K562 (cell line): ENCODE results near the gene MDC1. TPM values are rescaled to one million over a fixed set of nuclear protein-coding genes. Genes with fewer than 3 reads are reported as not detected.

Experiments used
- ATAC-seq: fragments of 200-7000 bp; cut with Tn5 transposase; 3 replicates; pipeline ENCODE4 v1.9.1; 2020; ENCODE audit warnings: moderate library complexity
- BruUV-seq: library from RNA; stranded (reverse); fragments of 400-500 nt; replicated peaks from 2 replicates; lab custom pipeline; 2021; lab: Mats Ljungman, UMichigan
- CTCF ChIA-PET: fragments of 300-600 bp; formaldehyde crosslinking; extraction: SDS; loops from one replicate; lab custom pipeline; 2021; ENCODE audit warnings: low intra/inter-chr PET ratio; lab: Yijun Ruan, JAX
- POLR2A ChIA-PET: fragments of 300-600, 350-650 bp; sonication (Branson Sonifier 250); formaldehyde crosslinking; extraction: SDS; loops from one replicate; lab custom pipeline; 2021; ENCODE audit warnings: antibody characterized with exemption, inconsistent platforms; lab: Yijun Ruan, JAX
- DNase-seq, 4 experiments: peaks; one replicate each; pipeline versions ENCODE4 v3.0.0 to v3.0.0-alpha.2; 2011 to 2018; ENCODE audit warnings: low spot score in 3 of 4, mixed read lengths in 3 of 4; ENCODE audit errors: extremely low read depth in 1 of 4
- FAIRE-seq: peaks from 2 replicates; lab custom pipeline; 2011; peaks lifted over from hg19 to GRCh38; lab: Jason Lieb, UNC
- H2AFZ ChIP-seq: 2 replicates; pipeline ENCODE4 v1.6.0; 2011; ENCODE audit warnings: low read depth, low read length, control low read depth, inconsistent platforms
- H3K27ac ChIP-seq: fragments of 200-600 bp; 3 replicates; pipeline ENCODE4 v1.8.0; 2011; ENCODE audit warnings: low read depth, mild to moderate bottlenecking, control low read depth, inconsistent platforms, low read length, moderate library complexity, mixed read lengths; ENCODE audit errors: extremely low read depth
- H3K27me3 ChIP-seq, 2 experiments: fragments of 300-600 bp in 1 of 2; 2 replicates in 1 of 2; 3 replicates in 1 of 2; pipeline versions ENCODE4 v1.6.0 to v1.8.0; 2011; ENCODE audit warnings: inconsistent platforms in 2 of 2, low read length in 2 of 2, mild to moderate bottlenecking in 1 of 2, mixed read lengths in 1 of 2, moderate library complexity in 1 of 2; ENCODE audit not compliant: control insufficient read depth in 2 of 2, insufficient read depth in 2 of 2
- H3K36me3 ChIP-seq: fragments of 300-600 bp; 3 replicates; pipeline ENCODE4 v1.8.0; 2011; ENCODE audit warnings: mild to moderate bottlenecking, low read length, inconsistent platforms; ENCODE audit not compliant: control insufficient read depth, insufficient read depth
- H3K4me1 ChIP-seq, 2 experiments: fragments of 200-600 bp in 1 of 2; replicated peaks in 1 of 2; 2 replicates in 1 of 2; 3 replicates in 1 of 2; pipeline versions ENCODE4 v1.5.1 to v1.8.0; 2011; ENCODE audit warnings: inconsistent platforms in 2 of 2, low read length in 2 of 2, mild to moderate bottlenecking in 1 of 2, mixed read lengths in 1 of 2, moderate library complexity in 1 of 2; ENCODE audit not compliant: control insufficient read depth in 2 of 2, insufficient read depth in 2 of 2
- H3K4me2 ChIP-seq: 2 replicates; pipeline ENCODE4 v1.6.1; 2011; ENCODE audit warnings: low read length, control low read depth, inconsistent platforms, mixed read lengths; ENCODE audit not compliant: insufficient read depth
- H3K4me3 ChIP-seq: fragments of 200-600 bp; sonication (generic), shearing (Covaris generic); 2 replicates; pipeline ENCODE4 v1.5.1; 2016; ENCODE audit warnings: control low read depth, inconsistent platforms
- H3K79me2 ChIP-seq: fragments of 200-600 bp; 3 replicates; pipeline ENCODE4 v1.8.0; 2011; ENCODE audit warnings: low read length, inconsistent platforms; ENCODE audit not compliant: control insufficient read depth, insufficient read depth
- H3K9ac ChIP-seq, 2 experiments: 2 replicates each; pipeline versions ENCODE4 v1.6.0 to v1.6.1; 2011; ENCODE audit warnings: low read depth in 2 of 2, low read length in 2 of 2, control low read depth in 1 of 2, inconsistent platforms in 1 of 2, mild to moderate bottlenecking in 1 of 2, mixed read lengths in 1 of 2; ENCODE audit not compliant: insufficient read depth in 1 of 2
- H3K9me1 ChIP-seq: one replicate; pipeline ENCODE4 v1.6.0; 2011; ENCODE audit warnings: inconsistent platforms, mild to moderate bottlenecking, low read length, moderate library complexity; ENCODE audit not compliant: control insufficient read depth, insufficient read depth
- H3K9me3 ChIP-seq: replicated peaks from 2 replicates; pipeline ENCODE4 v1.5.1; 2011; ENCODE audit warnings: low read depth, low read length, inconsistent platforms; ENCODE audit not compliant: control insufficient read depth, insufficient read depth
- H4K20me1 ChIP-seq: replicated peaks from 2 replicates; pipeline ENCODE4 v1.6.1; 2011; ENCODE audit warnings: low read length, inconsistent platforms, mixed read lengths; ENCODE audit not compliant: control insufficient read depth, insufficient read depth
- ATF6 ChIP-seq: sonication (generic); formaldehyde crosslinking; IDR thresholded peaks from 2 replicates; pipeline ENCODE4 v1.4.0; 2020; ENCODE audit warnings: mild to moderate bottlenecking, missing genetic modification reagents
- CEBPZ ChIP-seq: fragments of 150-350 bp; IDR thresholded peaks from 2 replicates; pipeline ENCODE4 v1.6.1; 2014; ENCODE audit warnings: low read depth, mild to moderate bottlenecking, low read length, borderline replicate concordance
- CREB5 ChIP-seq: fragments of 250-450 bp; sonication (Bioruptor Pico); IDR thresholded peaks from 2 replicates; pipeline ENCODE4 v1.5.0; 2020; ENCODE audit warnings: mild to moderate bottlenecking
- ELF1 ChIP-seq: fragments of 200-800 bp; sonication (Bioruptor generic); IDR thresholded peaks from 2 replicates; pipeline ENCODE4 v1.6.1; 2016; ENCODE audit warnings: missing genetic modification characterization, missing compliant biosample characterization
- NRF1 ChIP-seq, 2 experiments: fragments of 450-650 bp; IDR thresholded peaks in 1 of 2; conservative IDR thresholded peaks in 1 of 2; 2 replicates each; pipeline ENCODE4 v1.6.1; 2014; ENCODE audit warnings: mild to moderate bottlenecking in 2 of 2
- ZNF277 ChIP-seq: fragments of 250-450 bp; sonication (Bioruptor Pico); IDR thresholded peaks from 2 replicates; pipeline ENCODE4 v1.8.0; 2022; ENCODE audit warnings: inconsistent platforms, mild to moderate bottlenecking, moderate library complexity, borderline replicate concordance
- ZNF408 ChIP-seq: fragments of 250-450 bp; sonication (Bioruptor Pico); IDR thresholded peaks from 2 replicates; pipeline ENCODE4 v1.4.0; 2020; ENCODE audit warnings: low read depth, mild to moderate bottlenecking, moderate library complexity
- WGBS: fragments of 100-300 bp; shearing (Covaris generic); methylation state at CpG from one replicate; pipeline ENCODE4 v1.1.6; 2016; ENCODE audit warnings: low coverage, mixed read lengths; ENCODE audit not compliant: insufficient coverage; ENCODE audit errors: missing lambda C conversion rate; 5-methylcytosine and 5-hydroxymethylcytosine counted together
- in situ Hi-C: fragments of 300-500 bp; cut with MboI; formaldehyde crosslinking; loops from 4 replicates; pipeline ENCODE4 v1.15.0; 2018; ENCODE audit warnings: inconsistent platforms, mixed read lengths
- intact Hi-C: fragments of 100-400 bp; cut with micrococcal nuclease; formaldehyde crosslinking; loops from 2 replicates; pipeline ENCODE4 v1.14.2; 2022
- polyA plus RNA-seq, 8 experiments: library from polyadenylated mRNA; depleted of rRNA in 4 of 8; stranded (reverse) in 5 of 8; unstranded in 3 of 8; fragments of >200 nt; fragmentation: Nextera tagmentation in 2 of 8; fragmentation: Illumina TruSeq in 1 of 8; extraction: Ambion mirVana in 2 of 8; extraction: Trizol in 1 of 8; gene quantifications; 2 replicates each; pipeline versions ENCODE4 v1.2.1 to v1.2.3, GENCODE V29; 2011 to 2014; ENCODE audit warnings: inconsistent platforms in 1 of 8, missing spikeins in 1 of 8
- total RNA-seq, 7 experiments: library from RNA; depleted of rRNA in 6 of 7; stranded (reverse); fragments of >200 nt in 6 of 7; fragmentation: Illumina TruSeq in 2 of 7; extraction: Trizol in 2 of 7; gene quantifications; 2 replicates each; pipeline versions ENCODE4 v1.2.1 to v1.2.3, GENCODE V29; 2011 to 2021; ENCODE audit warnings: low replicate concordance in 1 of 7

Gene MDC1
- total and polyA plus RNA-seq, 9 of the 15 experiments (the other 6 are each of a cell fraction or from before 2014, with no cell fraction given) = 8.2 to 114 (median 20.0) TPM

- Histone ChIP-seq H3K27me3 (no peaks in the 10 kb centered on the region), H3K4me2 (peak within 1 kb of the TSS; percentile 98), H3K36me3 (peaks cover 43% of the 10 kb centered on the region), H3K79me2 (peaks cover 20% of the 10 kb centered on the region), H4K20me1 (no peaks in the 10 kb centered on the region), H3K9ac (peak within 1 kb of the TSS; percentile 78 to 98), H3K27ac (peak within 1 kb of the TSS; percentile 60), H3K4me3 (peak within 1 kb of the TSS; percentile 83), H3K9me3 (no peaks in the 10 kb centered on the region), H2AFZ (peak within 1 kb of the TSS; percentile 91), H3K4me1 (peaks cover 7 to 27% of the 10 kb centered on the region in 2 experiments), H3K9me1 (peaks cover 6% of the 10 kb centered on the region)
- under 1% methylated on average over 57 of the region's 57 CpGs for WGBS
- POLR2A ChIA-PET = interaction anchor here (0.7 to 2.5 kb wide), 17 partner anchors 9 to 125 kb away, joined by 3 to 21 read pairs (median 5); partner anchors contain the start of gene PRR3
- CTCF ChIA-PET = interaction anchor here (0.7 to 2.2 kb wide), 6 partner anchors 47 to 191 kb away, joined by 3 to 9 read pairs (median 4); partner anchors contain the start of gene TUBB
- ATAC-seq = peak; percentile 89
- peak; percentile 85 to 99 (median 90) for DNase-seq
- peak; percentile 99 for FAIRE-seq
- TSS peak; percentile 53 for BruUV-seq
- intact Hi-C loops (loop anchor here (1.0 to 5.0 kb wide), 4 partner anchors 58 to 190 kb away; partner anchors contain the start of genes GNL1 and PRR3), in situ Hi-C loops (loop anchor here (5.0 to 10.0 kb wide), 3 partner anchors 52 to 412 kb away; partner anchors contain the start of gene TUBB)
- TF ChIP-seq ZNF408 (CRISPR knock-in tag) (no peak), CEBPZ (no peak), ZNF277 (CRISPR knock-in tag) (no peak), CREB5 (no peak), ATF6 (CRISPR knock-in tag) (no peak), NRF1 (conservative IDR thresholded peaks at IDR 0.05 in 1 of 2, IDR thresholded peaks at IDR 0.05 in 1 of 2) (peak; percentile 45 to 63; a peak in 3 of 4 replicates), ELF1 (peak; percentile 95)
Measured at GRCh38 chr6:30672445-30673253, 44.4 kb downstream of the MDC1 start, which contains the start of gene DHX16. DHX16 (minus strand) TSS chr6:30673006; CDS start chr6:30672841, 165 bp downstream.
